Osteoblast (primary cell): ENCODE measurements around the gene PLXNB2. TPM values are rescaled to one million over a fixed set of nuclear protein-coding genes. Genes with fewer than 3 reads are reported as not detected.

Experiments used
- DNase-seq: peaks from one replicate; pipeline ENCODE4 v3.0.0; 2011; ENCODE audit warnings: low spot score, mixed read lengths; ENCODE audit not compliant: insufficient read length; ENCODE audit errors: missing footprints
- H2AFZ ChIP-seq: 2 replicates; pipeline ENCODE4 v1.6.0; 2011; ENCODE audit warnings: mild to moderate bottlenecking, low read length
- H3K27ac ChIP-seq: 2 replicates; pipeline ENCODE4 v1.5.1; 2011; ENCODE audit warnings: mild to moderate bottlenecking, low read depth, low read length, moderate library complexity
- H3K27me3 ChIP-seq: 2 replicates; pipeline ENCODE4 v1.6.0; 2012; ENCODE audit warnings: mild to moderate bottlenecking, control low read depth, inconsistent platforms, low read length, moderate library complexity; ENCODE audit not compliant: insufficient read depth
- H3K36me3 ChIP-seq: 2 replicates; pipeline ENCODE4 v1.5.1; 2011; ENCODE audit warnings: mild to moderate bottlenecking, low read length, control low read depth, moderate library complexity; ENCODE audit not compliant: insufficient read depth
- H3K4me1 ChIP-seq: 2 replicates; pipeline ENCODE4 v1.5.1; 2011; ENCODE audit warnings: mild to moderate bottlenecking, low read length, control low read depth, moderate library complexity; ENCODE audit not compliant: insufficient read depth
- H3K4me2 ChIP-seq: 2 replicates; pipeline ENCODE4 v1.6.0; 2011; ENCODE audit warnings: mild to moderate bottlenecking, low read length; ENCODE audit not compliant: insufficient read depth
- H3K4me3 ChIP-seq: fragments of 200-600 bp; sonication (generic); 3 replicates; pipeline ENCODE4 v1.5.1; 2012; ENCODE audit warnings: mild to moderate bottlenecking, low read length, inconsistent platforms; ENCODE audit not compliant: insufficient read depth
- H3K79me2 ChIP-seq: 2 replicates; pipeline ENCODE4 v1.6.0; 2012; ENCODE audit warnings: mild to moderate bottlenecking, low read length, control low read depth, inconsistent platforms; ENCODE audit not compliant: insufficient read depth
- H3K9me3 ChIP-seq: 2 replicates; pipeline ENCODE4 v1.5.1; 2011; ENCODE audit warnings: low read depth, low read length, control low read depth
- H4K20me1 ChIP-seq: 2 replicates; pipeline ENCODE4 v1.6.0; 2012; ENCODE audit warnings: mild to moderate bottlenecking, low read length, control low read depth; ENCODE audit not compliant: insufficient read depth
- CTCF ChIP-seq: IDR thresholded peaks from 2 replicates; pipeline ENCODE4 v1.5.1; 2011; ENCODE audit warnings: mild to moderate bottlenecking, low read depth, low read length, moderate library complexity; ENCODE audit errors: extremely low read depth
- total RNA-seq: library from RNA; depleted of rRNA; stranded (reverse); fragments of >200 nt; gene quantifications from 2 replicates; pipeline ENCODE4 v1.2.3, GENCODE V29; 2012

PLXNB2 gene
- total RNA-seq, 1 donor, result 209 TPM

GRCh38 chr22:50248196-50249081, 59.0 kb downstream of the PLXNB2 start:
- H3K79me2 ChIP-seq, result peaks cover 56% of the 10 kb centered on the region
- H2AFZ ChIP-seq, result no peak overlapping the region
- no peak overlapping the region for H3K27ac ChIP-seq
- H3K4me1 ChIP-seq, result peaks cover 20% of the 10 kb centered on the region
- H3K27me3 ChIP-seq, result no peaks in the 10 kb centered on the region
- no peak for TF ChIP-seq CTCF
- H3K36me3 ChIP-seq, result peaks cover 18% of the 10 kb centered on the region
- H3K9me3 ChIP-seq, result no peaks in the 10 kb centered on the region
- peaks cover 19% of the 10 kb centered on the region for H4K20me1 ChIP-seq
- H3K4me3 ChIP-seq, result no peak overlapping the region
- H3K4me2 ChIP-seq, result no peak overlapping the region
- no peak for DNase-seq

- peaks cover 62% of the 10 kb centered on the region for H3K79me2 ChIP-seq
- peaks cover 18% of the 10 kb centered on the region for H3K36me3 ChIP-seq
- TF ChIP-seq CTCF, result no peak
- DNase-seq, result peak; percentile 93
- peak overlapping the region; percentile 39 for H3K27ac ChIP-seq
- no peaks in the 10 kb centered on the region for H3K9me3 ChIP-seq
- H3K4me2 ChIP-seq, result no peak overlapping the region
- no peak overlapping the region for H2AFZ ChIP-seq
- peaks cover 21% of the 10 kb centered on the region for H3K4me1 ChIP-seq
- no peaks in the 10 kb centered on the region for H3K27me3 ChIP-seq
- H3K4me3 ChIP-seq, result no peak overlapping the region
- H4K20me1 ChIP-seq, result peaks cover 21% of the 10 kb centered on the region
These were observed 59.7 kb downstream of the PLXNB2 start for GRCh38 chr22:50247748-50248147.

- peaks cover 22% of the 10 kb centered on the region for H4K20me1 ChIP-seq
- TF ChIP-seq CTCF, result peak; percentile 5
- no peak overlapping the region for H2AFZ ChIP-seq
- H3K36me3 ChIP-seq, result peaks cover 18% of the 10 kb centered on the region
- peaks cover 74% of the 10 kb centered on the region for H3K79me2 ChIP-seq
- peaks cover 32% of the 10 kb centered on the region for H3K4me1 ChIP-seq
- H3K4me2 ChIP-seq, result peak overlapping the region; percentile 95
- peak overlapping the region; percentile 83 for H3K27ac ChIP-seq
- no peak overlapping the region for H3K4me3 ChIP-seq
- DNase-seq, result peak; percentile 82
- H3K9me3 ChIP-seq, result no peaks in the 10 kb centered on the region
- H3K27me3 ChIP-seq, result no peaks in the 10 kb centered on the region
These were observed 60.9 kb downstream of the PLXNB2 start for GRCh38 chr22:50246242-50247175.
